ENCODE measurements around the gene ISYNA1. TPM values are rescaled to one million over a fixed set of nuclear protein-coding genes. Genes with fewer than 3 reads are reported as not detected.
A peak's percentile ranks its signal among the peaks of the same experiment; 100 is the strongest.
"Not testable (repeated sequence)": the region's sequence is repeated elsewhere in the genome, so short reads cannot be mapped to it uniquely, and the experiment has no call there.

ISYNA1 gene
- total RNA-seq, 1 experiment from 2014 or later = 129 TPM

- peaks cover 9% of the 10 kb centered on the region for H3K4me1 ChIP-seq (replicated peaks; ENCODE audit: insufficient read depth)
- no peaks in the 10 kb centered on the region for H3K9me2 ChIP-seq (ENCODE audit: insufficient read depth)
- no peaks in the 10 kb centered on the region for H3K9me3 ChIP-seq (ENCODE audit: insufficient read depth, low read depth)
- no peaks in the 10 kb centered on the region for H3K79me2 ChIP-seq (ENCODE audit: low read depth)
- intact Hi-C loops (cut with micrococcal nuclease; ENCODE audit: unreplicated experiment) = no loop called here
- TF ChIP-seq EZH2 (IDR thresholded peaks at IDR 0.05; ENCODE audit: low read depth) = no peak
- peak; percentile 63 for TF ChIP-seq CTCF (conservative IDR thresholded peaks at IDR 0.05)
- H3K4me3 ChIP-seq = no peak overlapping the region
- ChIA-PET CTCF (no interaction called here), POLR2A (ENCODE audit: unreplicated experiment) (no interaction called here)
- no TSS peak for BruUV-seq (replicated peaks)
- H3F3A ChIP-seq (ENCODE audit: insufficient read depth, low read depth) = peaks cover 23% of the 10 kb centered on the region; the same call in 1 of the 2 replicates
- H3K27me3 ChIP-seq (ENCODE audit: insufficient read depth, low read depth) = no peaks in the 10 kb centered on the region
- H3K36me3 ChIP-seq (ENCODE audit: low read depth) = no peaks in the 10 kb centered on the region
- peak in 1 of 2 experiments; percentile 50 for DNase-seq
- no peak overlapping the region for H3K4me2 ChIP-seq
- no peak overlapping the region for H2AFZ ChIP-seq
- no peak overlapping the region for H3K27ac ChIP-seq
- no peaks in the 10 kb centered on the region for H4K20me1 ChIP-seq (ENCODE audit: insufficient read depth)
These were observed 29.9 kb downstream of the ISYNA1 start for GRCh38 chr19:18408053-18408476.

DNA sequence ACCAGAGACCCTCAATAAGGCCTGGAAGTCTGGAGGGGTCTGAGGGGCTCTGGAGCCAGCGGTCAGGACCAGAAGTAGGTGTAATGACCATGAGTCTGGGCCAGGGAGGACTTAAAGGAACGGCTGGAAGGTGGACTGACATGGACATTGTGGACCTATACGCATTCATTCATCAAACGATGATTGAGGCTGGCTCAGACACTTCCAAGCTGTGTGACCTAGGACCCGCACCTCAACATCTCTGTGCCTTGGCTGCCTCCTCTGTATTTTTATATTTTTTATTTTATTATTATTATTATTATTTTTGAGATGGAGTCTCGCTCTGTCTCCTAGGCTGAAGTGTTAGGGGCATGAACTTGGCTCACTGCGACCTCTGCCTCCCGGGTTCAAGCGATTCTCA lies 31.2 kb downstream of the ISYNA1 start:
- no TSS peak for BruUV-seq (replicated peaks)

GRCh38 chr19:18405754-18406153 lies 32.2 kb downstream of the ISYNA1 start:
- intact Hi-C loops (cut with micrococcal nuclease; ENCODE audit: unreplicated experiment); H3K36me3 ChIP-seq (ENCODE audit: low read depth); CTCF ChIA-PET; H3K27ac ChIP-seq; H3K9me3 ChIP-seq (ENCODE audit: insufficient read depth, low read depth); H4K20me1 ChIP-seq (ENCODE audit: insufficient read depth); H3K9me2 ChIP-seq (ENCODE audit: insufficient read depth); DNase-seq; POLR2A ChIA-PET (ENCODE audit: unreplicated experiment); H3K4me2 ChIP-seq; H3K79me2 ChIP-seq (ENCODE audit: low read depth); BruUV-seq (replicated peaks); H3K4me3 ChIP-seq; H3K27me3 ChIP-seq (ENCODE audit: insufficient read depth, low read depth); H2AFZ ChIP-seq: not testable (repeated sequence)
- H3K4me1 ChIP-seq (replicated peaks; ENCODE audit: insufficient read depth) = peaks cover 16% of the 10 kb centered on the region
- peaks cover 26% of the 10 kb centered on the region; the same call in 1 of the 2 replicates for H3F3A ChIP-seq (ENCODE audit: insufficient read depth, low read depth)

More for the DNA sequence above, 31.2 kb downstream of the ISYNA1 start:
- ChIA-PET POLR2A (ENCODE audit: unreplicated experiment) (no interaction called here), CTCF (no interaction called here)
- TF ChIP-seq EZH2 (IDR thresholded peaks at IDR 0.05; ENCODE audit: low read depth) (no peak), CTCF (conservative IDR thresholded peaks at IDR 0.05) (no peak)
- intact Hi-C loops (cut with micrococcal nuclease; ENCODE audit: unreplicated experiment) = no loop called here
- no peaks in the 10 kb centered on the region for H4K20me1 ChIP-seq (ENCODE audit: insufficient read depth)
- no peaks in the 10 kb centered on the region for H3K79me2 ChIP-seq (ENCODE audit: low read depth)
- no peak overlapping the region for H3K4me3 ChIP-seq
- H3K27me3 ChIP-seq (ENCODE audit: insufficient read depth, low read depth) = no peaks in the 10 kb centered on the region
- H3F3A ChIP-seq (ENCODE audit: insufficient read depth, low read depth) = peaks cover 25% of the 10 kb centered on the region; the same call in 1 of the 2 replicates
- no peak overlapping the region for H3K27ac ChIP-seq
- H3K9me3 ChIP-seq (ENCODE audit: insufficient read depth, low read depth) = no peaks in the 10 kb centered on the region
- no peak for DNase-seq
- H3K36me3 ChIP-seq (ENCODE audit: low read depth) = no peaks in the 10 kb centered on the region
- H2AFZ ChIP-seq = no peak overlapping the region
- peaks cover 9% of the 10 kb centered on the region for H3K4me1 ChIP-seq (replicated peaks; ENCODE audit: insufficient read depth)
- H3K9me2 ChIP-seq (ENCODE audit: insufficient read depth) = no peaks in the 10 kb centered on the region
- H3K4me2 ChIP-seq = no peak overlapping the region

DNA sequence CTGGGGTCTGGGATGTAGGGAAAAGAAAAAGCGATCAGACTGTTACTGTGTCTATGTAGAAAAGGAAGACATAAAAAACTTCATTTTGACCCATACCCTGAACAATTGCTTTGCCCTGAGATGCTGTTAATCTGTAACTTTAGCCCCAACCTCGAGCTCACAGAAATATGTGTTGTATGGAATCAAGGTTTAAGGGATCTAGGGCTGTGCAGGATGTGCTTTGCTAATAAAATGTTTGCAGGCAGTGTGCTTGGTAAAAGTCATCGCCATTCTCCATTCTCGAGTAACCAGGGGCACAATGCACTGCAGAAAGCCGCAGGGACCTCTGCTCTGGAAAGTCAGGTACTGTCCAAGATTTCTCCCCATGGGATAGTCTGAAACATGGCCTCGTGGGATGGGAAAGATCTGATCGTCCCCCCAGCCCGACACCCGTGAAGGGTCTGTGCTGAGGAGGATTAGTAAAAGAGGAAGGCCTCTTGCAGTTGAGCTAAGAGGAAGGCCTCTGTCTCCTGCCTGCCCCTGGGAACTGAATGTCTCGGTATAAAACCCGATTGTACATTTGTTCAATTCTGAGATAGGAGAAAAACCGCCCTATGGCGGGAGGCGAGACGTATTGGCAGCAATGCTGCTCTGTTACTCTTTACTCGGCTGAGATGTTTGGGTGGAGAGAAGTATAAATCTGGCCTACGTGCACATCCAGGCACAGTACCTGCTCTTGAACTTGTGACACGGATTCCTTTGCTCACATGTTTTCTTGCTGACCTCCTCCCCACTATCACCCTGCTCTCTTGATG lies 35.3 kb downstream of the ISYNA1 start:
- H3K4me2 ChIP-seq; DNase-seq; H3K27me3 ChIP-seq (ENCODE audit: insufficient read depth, low read depth); H3K4me3 ChIP-seq; H3K9me3 ChIP-seq (ENCODE audit: insufficient read depth, low read depth); H4K20me1 ChIP-seq (ENCODE audit: insufficient read depth); POLR2A ChIA-PET (ENCODE audit: unreplicated experiment); intact Hi-C loops (cut with micrococcal nuclease; ENCODE audit: unreplicated experiment); CTCF ChIA-PET; H3K9me2 ChIP-seq (ENCODE audit: insufficient read depth); H2AFZ ChIP-seq; H3K79me2 ChIP-seq (ENCODE audit: low read depth); H3K27ac ChIP-seq; BruUV-seq (replicated peaks); H3K36me3 ChIP-seq (ENCODE audit: low read depth): not testable (repeated sequence)
- peaks cover 25% of the 10 kb centered on the region for H3K4me1 ChIP-seq (replicated peaks; ENCODE audit: insufficient read depth)
- peaks cover 35% of the 10 kb centered on the region; the same call in 1 of the 2 replicates for H3F3A ChIP-seq (ENCODE audit: insufficient read depth, low read depth)
